T-helper 9 cell (primary cell): ENCODE data around the gene STK24.
A peak's percentile ranks its signal among the peaks of the same experiment; 100 is the strongest.

Experiments used
- DNase-seq: peaks from one replicate; pipeline ENCODE4 v3.0.0-alpha.2; 2020

Gene STK24

DNA sequence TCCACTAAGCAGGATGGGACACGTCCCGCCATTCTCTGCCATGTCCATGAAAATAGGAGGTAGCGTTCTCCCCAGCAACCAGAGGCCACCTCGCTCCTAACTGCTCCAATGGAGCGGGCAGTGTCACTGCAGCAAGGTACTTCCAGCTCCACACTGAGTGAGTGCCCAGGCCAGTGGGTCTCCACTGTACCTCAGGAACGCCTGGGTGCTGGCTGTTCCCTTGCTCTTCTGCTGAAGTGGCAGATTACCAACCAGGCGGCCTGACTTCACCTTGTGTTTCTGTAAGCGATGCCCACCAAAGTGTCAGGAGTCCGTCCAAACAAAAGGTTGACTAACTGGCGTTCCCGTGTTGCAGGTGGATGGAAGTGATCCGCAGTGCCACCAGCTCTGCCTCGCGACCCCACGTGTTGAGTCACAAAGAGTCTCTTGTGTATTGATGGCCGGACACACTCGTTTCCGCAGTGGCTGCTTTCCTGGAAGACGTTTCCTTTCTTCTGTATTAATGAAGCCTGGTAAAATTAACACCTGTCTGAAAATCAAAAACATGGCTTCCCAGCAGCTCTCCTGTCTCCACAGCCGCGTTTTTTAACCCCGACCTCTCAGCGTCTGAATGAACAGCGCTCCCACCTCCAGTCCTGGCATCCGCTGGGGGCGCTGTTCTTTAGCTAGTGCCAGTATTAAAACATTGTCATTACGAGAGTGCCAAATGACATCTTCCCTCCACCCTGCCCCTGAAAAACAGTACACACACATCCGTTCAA, 128.8 kb downstream of the STK24 start:
- DNase-seq: peak; percentile 21

DNA sequence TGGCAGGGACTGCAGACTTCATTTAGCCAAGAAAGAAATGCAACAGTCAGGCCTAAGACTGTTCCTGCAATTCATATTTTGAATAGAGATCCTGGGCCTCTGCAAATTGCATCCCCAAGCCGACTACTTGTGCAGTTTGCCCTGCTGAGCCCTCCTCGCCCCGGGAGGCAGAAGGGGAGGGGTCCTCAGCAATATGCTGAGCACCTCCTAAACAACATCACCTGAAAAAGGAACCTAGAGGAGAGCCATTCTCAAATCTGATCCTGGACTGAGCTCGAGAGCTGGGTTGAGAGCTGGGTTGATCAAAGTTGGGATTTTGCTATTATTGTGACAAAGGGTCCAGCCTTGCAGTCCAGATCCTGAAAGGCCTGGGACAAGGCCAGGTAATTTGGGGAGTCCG, 129.8 kb downstream of the STK24 start:
- no peak for DNase-seq

DNA sequence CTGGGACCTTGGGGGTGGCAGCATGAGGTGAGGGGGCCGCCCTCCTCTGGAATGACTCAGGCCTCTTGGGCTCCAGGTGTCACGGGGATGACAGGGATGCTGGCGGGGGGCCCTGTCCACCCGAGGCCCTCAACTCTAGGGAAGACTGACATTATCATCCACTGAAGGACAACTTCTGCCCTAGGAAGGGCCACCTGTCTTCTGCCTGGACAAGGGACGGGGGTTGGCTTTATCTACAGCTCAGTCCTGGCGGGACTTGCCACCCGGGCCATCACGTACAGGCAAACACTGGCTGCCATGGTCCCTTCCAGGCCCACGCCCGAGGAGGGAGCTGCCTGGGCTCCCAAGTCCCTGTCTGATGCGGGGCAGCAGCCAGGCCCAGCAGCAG, 130.7 kb downstream of the STK24 start:
- DNase-seq: no peak

DNA sequence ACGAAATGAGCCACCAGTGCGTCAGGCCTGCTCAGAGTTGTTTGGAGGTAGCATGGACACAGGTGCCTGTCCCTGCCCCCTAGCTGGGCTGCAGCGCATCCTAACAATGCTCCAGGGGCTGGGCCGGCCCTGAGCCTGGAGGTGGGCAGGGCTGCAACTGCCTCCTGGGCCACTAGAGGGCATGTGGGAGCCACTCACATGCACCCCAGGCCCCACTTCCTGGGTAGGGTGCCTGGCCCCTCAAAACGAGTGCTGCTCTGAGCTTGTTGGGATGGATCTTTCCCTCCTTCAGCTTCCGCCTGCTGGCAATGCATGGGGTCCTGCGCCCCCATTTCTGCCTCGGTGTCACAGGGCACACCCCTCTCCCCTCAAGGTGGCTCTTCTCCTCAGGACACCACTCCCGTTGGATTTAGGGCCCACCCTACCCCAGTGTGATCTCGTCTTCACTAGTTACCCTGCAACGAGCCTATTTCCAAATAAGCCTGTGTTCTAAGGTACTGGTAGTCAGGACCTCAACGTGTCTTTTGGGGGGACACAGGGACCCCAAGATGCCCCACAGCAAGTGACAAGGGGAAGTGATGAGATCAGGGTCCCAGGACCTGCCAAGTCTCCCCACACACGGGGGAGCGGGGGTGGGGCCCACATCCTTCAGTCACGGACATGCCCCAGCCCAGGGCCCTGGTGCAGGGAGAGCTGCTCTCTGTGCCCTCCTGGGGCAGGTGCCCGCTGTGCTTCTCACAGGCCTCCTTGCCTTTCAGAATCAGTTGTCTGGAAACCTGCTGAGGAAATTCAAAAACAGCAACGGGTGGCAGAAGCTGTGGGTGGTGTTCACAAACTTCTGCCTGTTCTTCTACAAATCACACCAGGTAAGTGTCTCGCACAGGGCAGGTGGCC, 131.3 kb downstream of the STK24 start:
- peak; percentile 74 for DNase-seq

DNA sequence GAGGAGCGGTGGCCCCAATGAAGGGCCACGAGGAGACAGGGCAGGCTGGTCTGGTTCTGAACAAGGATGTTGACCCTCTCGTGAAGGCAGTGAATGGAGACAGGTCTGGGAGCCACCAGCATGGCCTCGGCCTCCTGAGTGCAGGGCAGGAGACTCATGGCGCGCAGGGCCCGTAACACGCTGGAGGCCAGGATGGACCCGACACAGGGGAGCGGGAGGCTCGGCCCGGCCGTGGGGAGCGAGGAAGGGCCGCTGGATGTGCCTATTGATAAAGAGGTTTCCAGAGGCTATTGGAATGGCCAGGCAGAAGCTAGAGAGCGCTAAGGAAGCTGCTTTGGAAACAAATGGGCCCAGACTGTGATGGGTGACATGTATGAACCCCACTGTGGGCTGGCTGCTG, 132.5 kb downstream of the STK24 start:
- no peak for DNase-seq

DNA sequence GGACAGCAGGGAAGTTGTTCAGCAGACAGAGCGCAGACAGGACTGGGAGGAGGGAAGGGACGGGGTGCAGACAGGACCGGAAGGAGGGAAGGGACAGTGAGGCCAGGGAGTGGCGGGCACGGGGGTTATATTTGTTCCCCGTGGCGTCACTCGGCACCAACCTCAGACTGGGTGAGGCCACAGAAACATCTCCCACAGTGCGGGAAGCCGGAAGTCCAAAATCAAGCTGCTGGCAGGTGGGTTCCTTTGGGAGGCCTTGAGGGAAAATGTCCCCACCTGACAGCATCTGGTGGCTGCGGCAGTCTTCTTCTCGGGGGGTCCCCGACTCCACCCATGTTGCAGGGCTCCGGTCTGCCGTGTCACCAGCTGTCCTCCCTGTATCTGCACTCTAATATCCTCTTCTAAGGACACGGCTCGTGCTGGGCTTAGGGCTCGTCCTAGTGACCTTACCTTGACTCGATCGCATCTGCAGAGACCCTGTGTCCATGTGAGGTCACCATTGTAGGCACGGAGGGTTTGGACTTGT, 133.0 kb downstream of the STK24 start:
- no peak for DNase-seq

DNA sequence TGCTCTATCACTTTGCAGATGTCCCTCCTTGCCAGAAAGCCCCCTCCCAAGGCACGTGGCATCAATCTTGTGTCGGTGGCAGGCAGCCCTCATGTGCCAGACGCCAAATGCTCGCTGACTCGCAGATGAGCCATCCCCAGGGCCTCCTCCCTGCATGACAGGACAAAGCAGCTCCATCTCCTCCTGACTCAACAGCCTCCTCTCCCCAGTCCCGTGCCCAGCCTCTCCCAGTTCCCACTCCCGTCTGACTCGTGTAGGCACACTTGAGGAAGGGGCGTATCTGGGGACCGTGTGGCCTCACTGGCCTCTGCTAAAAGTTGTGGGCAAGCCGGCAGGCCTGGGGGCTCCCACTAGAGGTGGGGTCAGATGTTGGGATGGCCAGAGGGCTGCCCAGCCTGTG, 133.6 kb downstream of the STK24 start:
- no peak for DNase-seq

DNA sequence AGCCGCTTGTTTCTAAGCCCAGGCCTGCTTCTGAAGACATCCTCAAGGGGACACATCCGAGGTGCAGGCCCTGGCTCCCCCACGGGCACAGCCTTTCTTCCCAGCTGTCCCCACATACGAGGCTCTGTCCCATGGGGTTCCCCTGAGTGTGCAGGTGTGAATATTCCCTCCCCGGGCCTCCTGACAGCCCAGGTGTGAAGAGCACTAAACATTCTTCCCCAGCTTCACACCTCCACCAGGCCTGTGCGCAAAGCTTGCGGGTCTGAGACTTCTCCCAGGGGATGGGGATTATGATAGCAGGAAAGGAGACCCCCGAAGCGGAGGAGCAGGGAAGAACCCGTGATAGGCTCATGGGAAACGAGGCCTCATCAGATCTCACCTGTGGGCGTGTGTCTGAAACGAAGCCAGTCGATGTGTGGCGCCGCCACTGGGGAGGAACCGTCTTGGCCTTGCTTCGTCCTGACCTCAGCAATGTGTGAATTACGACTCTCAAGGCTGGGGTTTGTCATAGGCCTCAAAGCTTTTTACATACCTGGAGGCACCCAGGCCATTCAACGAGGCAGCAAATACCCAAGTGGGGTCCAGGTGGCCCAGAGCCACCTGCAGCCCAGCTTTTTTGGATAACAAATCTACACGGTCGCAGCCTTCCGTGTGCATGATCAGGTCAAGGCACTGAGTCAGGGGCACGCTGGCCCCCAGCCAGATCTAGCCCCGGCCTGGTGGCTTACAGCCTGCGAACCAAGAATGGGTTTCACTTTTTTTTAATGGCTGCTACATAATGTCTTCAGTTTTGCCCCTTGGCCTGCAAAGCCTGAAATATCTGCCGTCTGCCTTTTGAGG, 134.3 kb downstream of the STK24 start:
- DNase-seq: no peak

DNA sequence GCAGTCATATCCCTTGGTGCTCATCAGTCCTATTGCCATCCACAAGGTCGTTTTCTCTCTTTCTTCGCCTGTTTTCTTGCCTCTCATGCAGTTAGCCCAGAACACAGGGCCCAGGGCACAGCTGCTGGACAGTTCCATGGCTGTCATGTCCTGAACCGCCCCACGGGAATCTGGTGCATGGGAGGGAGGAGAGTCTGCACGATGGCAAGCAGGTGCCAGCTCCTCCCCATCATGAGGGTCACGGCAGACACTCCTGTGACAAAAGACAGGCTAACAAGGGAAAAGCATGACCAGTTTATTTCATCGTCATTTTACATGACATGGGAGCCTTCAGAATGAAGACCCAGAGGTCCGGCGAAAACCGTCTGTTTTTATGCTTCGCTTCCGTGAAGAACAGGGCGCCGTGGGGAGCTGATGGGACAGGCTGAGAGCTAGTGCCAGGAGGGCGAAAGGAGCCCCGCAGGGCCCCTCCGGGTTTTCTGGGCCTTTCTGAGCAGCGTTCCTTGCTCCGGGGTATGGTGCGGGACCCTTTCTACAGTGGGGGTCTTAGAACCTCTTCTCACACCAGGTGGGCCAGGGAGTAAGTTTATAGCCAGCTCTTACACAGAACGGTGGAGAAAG, 135.7 kb downstream of the STK24 start:
- DNase-seq: no peak

DNA sequence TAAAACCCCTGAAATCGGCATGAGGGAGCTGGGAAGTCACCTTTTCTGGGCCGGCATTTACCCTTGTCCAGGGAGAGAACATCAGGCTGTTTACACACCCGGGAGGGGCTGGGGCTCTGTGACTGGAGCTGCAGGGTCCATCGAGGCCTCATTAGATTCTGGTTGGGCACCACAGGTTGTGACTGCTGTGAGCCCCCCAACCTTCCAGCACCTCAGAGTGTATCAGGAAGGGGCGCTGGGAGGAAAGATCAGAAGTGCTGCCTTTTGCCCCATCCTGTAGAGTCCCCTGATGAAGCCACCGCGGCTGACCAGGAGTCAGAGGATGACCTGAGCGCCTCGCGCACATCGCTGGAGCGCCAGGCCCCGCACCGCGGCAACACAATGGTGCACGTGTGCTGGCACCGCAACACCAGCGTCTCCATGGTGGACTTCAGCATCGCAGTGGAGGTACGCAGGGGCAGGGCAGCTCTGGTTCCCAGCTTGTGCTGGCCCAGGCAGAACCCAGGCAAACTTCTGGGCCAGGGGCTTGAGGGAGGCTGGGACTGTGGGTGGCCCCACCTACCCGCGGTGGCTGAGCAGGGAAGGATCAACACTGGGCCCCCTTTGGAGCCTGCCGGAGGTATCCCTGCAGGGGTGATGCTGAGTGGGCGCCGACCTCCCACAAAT, 136.4 kb downstream of the STK24 start:
- DNase-seq: no peak

DNA sequence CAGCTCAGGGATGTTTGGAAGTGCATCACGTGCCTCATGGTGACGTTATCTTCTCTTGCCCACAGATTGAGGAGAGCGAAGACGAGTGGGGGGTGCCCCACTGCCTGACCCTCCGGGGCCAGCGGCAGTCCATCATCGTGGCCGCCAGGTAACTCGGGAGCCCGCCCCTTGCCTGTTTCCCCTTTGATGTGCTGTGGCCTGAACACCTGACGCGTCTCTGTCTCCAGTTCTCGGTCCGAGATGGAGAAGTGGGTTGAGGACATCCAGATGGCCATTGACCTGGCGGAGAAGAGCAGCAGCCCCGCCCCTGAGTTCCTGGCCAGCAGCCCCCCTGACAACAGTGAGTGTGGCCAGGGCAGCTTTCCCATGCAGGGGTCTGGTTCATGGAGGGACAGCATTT, 137.0 kb downstream of the STK24 start:
- DNase-seq: no peak

DNA sequence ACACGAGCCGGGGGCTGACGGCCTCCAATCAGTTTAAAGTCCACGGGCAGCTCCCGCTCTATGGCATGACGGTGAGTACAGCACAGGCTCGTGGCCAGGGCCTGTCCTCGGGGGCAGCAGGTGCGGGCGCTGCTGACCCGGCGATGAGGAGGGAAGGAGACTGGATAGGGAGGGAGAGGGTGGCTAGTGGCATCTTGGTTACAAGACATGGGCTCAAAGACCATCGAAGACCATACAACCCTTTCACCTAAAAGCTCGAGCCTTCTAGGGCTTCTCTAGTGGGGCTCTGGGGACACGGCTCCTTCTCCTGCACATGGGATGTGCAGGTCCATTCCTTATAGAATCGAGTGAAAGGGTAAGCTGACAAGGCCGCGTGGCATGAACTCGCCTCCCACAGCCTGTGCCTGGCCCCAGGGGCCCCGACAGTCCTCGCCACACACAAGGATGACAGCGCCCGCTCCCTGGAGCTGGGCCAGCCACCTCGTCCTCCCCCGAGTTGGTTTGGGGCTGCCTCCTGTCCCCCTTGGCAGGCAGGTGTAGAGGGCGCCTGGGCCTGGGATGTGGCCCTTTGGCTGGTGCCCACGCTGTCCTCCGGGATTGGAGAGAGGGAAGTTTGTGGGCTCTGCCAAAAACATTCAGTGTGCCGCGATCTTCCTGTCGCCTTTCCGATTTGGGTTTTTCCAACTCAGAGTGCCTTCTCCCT, 137.6 kb downstream of the STK24 start:
- no peak for DNase-seq

DNA sequence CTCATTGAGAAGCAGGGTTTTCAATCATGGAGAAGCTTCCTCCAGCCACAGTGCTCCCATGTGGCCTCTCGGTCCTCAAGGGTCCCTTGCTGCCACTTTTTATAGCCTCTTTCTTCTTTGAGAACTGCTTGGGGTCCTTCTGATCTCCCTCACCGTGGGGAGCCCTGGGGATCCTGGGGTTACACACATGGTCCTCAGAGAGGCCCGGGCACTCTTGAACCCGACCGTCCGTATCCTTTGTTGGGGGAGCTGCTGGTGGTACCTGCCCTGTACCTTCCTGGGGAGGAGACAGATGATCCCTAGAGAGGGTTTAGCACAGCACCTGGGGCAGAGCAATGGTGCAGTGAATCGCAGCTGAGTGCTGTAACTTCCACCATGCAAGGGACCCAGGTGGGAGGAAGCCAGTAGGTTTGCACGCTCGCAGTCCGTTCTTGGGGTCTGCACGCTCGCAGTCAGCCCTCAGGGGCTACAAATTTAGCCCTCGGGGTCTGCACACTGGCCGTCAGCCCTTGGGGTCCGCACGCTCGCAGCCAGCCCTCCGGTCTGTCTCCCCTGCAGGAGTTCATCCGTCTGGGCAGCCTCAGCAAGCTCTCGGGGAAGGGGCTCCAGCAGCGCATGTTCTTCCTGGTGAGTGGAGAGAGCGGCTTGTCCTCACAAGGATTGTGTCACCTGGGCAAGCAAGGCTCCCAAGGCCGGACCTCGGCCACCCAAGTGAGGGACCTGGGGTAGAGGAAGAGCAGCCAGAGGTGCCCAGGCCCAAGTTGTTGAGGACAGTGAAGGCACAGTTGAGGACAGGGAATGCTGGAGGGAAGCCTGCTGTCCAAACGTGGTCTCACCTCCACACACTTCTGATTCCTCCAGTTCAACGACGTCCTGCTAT, 138.4 kb downstream of the STK24 start:
- no peak for DNase-seq

DNA sequence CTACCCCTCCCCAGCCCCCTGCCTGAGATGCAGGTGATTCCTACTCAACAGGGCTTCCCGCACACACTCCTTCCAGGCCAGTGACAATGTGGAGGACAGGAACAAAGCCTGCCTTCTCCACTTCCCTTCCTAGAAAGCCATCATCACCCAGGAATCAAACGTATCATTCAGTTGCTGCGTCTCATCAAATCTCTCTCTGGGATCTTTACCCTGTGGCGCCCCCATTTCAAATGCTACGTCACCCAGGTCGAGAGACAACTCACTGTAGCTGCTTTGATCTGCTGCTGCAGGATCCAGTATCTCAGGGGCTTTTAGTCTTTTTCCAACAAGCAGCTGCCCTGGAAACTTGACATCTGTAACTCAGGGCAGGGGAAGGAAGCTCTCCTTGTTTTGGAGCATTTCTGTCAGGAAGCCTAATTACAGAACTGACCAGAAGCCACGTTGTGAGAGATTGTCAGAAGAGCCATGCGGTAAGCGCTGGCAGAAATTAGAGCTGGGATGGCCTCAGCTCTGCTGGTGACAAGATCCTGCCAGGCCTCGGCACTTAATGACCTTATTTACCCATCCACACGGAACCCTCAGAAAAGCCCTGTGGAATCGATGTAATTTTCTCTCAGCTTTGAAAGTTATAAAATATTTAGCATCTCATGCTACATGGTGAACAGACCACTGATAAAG, 140.5 kb downstream of the STK24 start:
- no peak for DNase-seq

DNA sequence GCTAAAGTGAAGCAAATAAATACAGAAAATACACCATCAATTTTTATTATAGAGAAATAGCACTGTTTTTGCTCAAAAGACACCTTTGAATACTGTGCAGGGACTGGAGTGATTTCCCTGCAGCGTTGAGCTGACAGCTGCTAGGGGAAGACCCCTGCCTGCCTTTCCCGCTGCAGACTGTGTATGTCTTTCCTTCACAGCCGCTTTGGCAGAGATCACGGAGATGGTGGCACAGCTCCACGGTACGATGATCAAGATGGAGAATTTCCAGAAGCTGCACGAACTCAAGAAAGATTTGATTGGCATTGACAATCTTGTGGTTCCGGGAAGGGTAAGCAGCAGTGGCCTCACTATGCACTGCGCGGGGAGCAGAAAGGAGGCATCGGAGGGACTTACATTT, 141.5 kb downstream of the STK24 start:
- no peak for DNase-seq

DNA sequence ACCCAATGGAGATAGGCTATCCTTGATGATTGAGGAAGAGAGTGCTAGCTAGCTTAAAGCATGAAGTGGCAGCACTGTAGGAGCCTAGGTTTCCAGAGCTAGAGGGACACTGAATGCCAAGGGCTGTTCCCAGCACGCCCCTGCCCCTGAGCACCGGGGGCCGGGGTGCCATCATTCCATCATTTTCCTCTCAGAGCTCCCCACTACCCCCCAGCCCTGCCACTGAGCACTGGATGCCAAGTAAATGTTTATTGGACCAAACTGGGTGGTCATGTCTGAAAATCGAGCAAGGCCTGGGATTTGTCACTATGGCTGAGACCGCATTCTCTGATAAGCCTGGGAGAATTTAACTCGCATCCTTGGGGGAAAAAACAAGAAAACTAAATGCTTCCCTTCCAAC, 142.8 kb downstream of the STK24 start:
- DNase-seq: no peak

DNA sequence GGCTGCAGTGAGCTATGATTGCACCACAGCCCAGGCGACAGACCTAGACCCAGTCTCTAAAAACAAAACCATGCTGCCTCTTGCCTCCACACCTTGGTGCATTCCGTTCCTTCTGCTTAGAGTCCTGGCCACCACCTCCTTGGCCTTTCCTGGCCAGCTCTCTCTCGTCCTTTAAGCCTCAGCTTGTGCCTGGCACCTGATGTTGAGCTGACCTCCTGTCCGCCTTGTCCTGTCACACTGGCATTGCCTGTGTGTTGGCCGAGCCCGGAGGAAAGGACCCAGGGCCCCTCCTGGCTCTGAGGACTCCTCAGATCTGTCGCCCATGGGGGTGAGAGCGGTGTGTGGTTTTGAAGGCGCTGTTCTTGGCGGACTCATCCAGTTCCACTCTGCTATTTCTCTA, 143.3 kb downstream of the STK24 start:
- DNase-seq: no peak

DNA sequence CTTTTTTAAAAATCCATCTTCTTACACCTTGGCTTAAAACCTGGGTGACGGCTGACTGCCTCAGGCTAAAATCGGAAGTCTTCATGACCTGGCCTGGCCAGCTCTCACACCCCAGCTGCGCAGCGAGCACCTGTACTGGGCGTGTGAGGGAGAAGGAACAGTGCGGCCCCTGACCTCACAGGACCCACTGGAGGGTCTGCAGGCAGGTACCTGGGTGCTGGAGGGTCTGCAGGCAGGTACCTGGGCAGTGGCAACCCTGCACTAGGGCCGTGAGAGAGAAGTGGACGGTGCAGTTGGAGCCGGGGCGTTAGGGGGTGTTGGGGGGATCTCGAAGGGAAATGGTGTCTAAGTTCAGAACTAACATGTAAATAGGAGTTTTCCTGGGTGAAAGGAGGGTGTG, 144.3 kb downstream of the STK24 start:
- DNase-seq: no peak

DNA sequence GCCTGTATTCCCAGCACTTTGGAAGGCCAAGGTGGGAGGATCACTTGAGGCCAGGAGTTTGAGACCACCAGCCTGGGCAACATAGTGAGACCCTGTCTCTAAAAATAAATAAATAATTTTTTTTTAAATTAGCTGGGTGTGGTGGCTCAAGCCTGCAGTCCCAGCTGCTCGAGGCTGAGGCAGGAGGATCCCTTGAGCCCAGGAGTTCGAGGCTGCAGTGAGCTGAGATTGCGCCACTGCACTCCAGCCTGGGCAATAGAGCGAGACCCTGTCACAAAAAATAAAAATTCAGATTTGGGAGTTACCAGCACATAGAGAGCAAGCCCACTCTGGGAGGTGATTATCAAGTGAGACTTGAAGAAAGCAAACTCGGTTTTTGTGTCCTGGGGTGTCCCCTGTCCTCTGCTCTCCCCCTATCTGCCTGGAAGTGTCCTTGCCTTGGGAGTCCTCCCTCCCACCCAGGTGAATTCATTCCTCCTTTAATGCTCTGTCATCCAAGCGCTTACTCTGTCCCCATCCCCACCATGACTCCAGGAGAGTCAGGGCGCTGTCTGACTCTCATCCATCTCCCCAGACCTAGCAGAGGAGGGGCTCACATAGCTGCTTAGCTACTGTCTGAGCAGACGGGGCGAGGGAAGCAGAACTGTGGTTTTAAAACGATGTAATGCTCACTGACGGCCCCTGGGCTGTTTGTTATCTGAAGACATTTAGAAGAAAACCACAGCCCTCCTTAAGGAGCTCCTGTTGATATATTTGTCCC, 146.8 kb downstream of the STK24 start:
- DNase-seq: no peak
